Measurements from ENCODE around the gene CRTC1. TPM values are rescaled to one million over a fixed set of nuclear protein-coding genes. Genes with fewer than 3 reads are reported as not detected.

The CRTC1 gene
- 10 to 100 TPM in 8 of 12 donors, 1 to 10 TPM in 3, not detected in 1; 9.8 to 29.3 (median 11.7) TPM for polyA plus RNA-seq (ENCODE audit: insufficient read length in 12 of 12)
- long read RNA-seq, donor 1, partial matches to known transcripts: 12 of 12 reads
- long read RNA-seq, donor 1, other reads (novel, unspliced or antisense): 0 of 12 reads
- long read RNA-seq, donor 2, partial matches to known transcripts: 0 of 2 reads
- long read RNA-seq, donor 2, other reads (novel, unspliced or antisense): 0 of 2 reads
- long read RNA-seq, donor 3: 0 reads
- long read RNA-seq, donor 4: 0 reads
- long read RNA-seq, donor 5, partial matches to known transcripts: 6 of 9 reads
- long read RNA-seq, donor 5, other reads (novel, unspliced or antisense): 0 of 9 reads
- long read RNA-seq, donor 6: 0 reads
- long read RNA-seq, donor 7: 0 reads
- long read RNA-seq, donor 8, partial matches to known transcripts: 0 of 1 reads
- long read RNA-seq, donor 8, other reads (novel, unspliced or antisense): 0 of 1 reads
- long read RNA-seq, donor 9: 0 reads
- long read RNA-seq, donor 10, partial matches to known transcripts: 0 of 1 reads
- long read RNA-seq, donor 10, other reads (novel, unspliced or antisense): 0 of 1 reads
- long read RNA-seq, donor 11, partial matches to known transcripts: 5 of 6 reads
- long read RNA-seq, donor 11, other reads (novel, unspliced or antisense): 0 of 6 reads

GRCh38 chr19:18683109-18683957 lies at the start of gene CRTC1:
Gene CRTC1 (plus strand): TSS chr19:18683680. CDS start chr19:18683703, 23 bp downstream.
- peak; percentile 89 for DNase-seq

GRCh38 chr19:18634612-18635297 lies 48.7 kb upstream of the CRTC1 start:
- DNase-seq: no peak

- no peak for DNase-seq
Observed at GRCh38 chr19:18635831-18636182, 47.7 kb upstream of the CRTC1 start.

- peak; percentile 89 for DNase-seq
Observed at GRCh38 chr19:18636183-18636968, 47.1 kb upstream of the CRTC1 start.

- DNase-seq: no peak
Observed at GRCh38 chr19:18636969-18637629, 46.4 kb upstream of the CRTC1 start, which contains the start of gene KLHL26. Gene KLHL26 (plus strand): TSS chr19:18637028. CDS start chr19:18637055, 27 bp downstream.

GRCh38 chr19:18637673-18638630 lies 45.5 kb upstream of the CRTC1 start:
- DNase-seq: no peak

- no peak for DNase-seq
Observed at GRCh38 chr19:18639706-18640243, 43.7 kb upstream of the CRTC1 start.

- no peak for DNase-seq
Observed at GRCh38 chr19:18644196-18645034, 39.1 kb upstream of the CRTC1 start.

- DNase-seq: no peak
Observed at GRCh38 chr19:18645035-18645511, 38.4 kb upstream of the CRTC1 start.

- DNase-seq: no peak
Observed at GRCh38 chr19:18646535-18647370, 36.7 kb upstream of the CRTC1 start.

- DNase-seq: no peak
Observed at GRCh38 chr19:18647371-18647767, 36.1 kb upstream of the CRTC1 start.

GRCh38 chr19:18647807-18648206 lies 35.7 kb upstream of the CRTC1 start:
- DNase-seq: no peak

- DNase-seq: no peak
Observed at GRCh38 chr19:18648973-18649315, 34.5 kb upstream of the CRTC1 start.

GRCh38 chr19:18649371-18650020 lies 34.0 kb upstream of the CRTC1 start:
- peak; percentile 79 for DNase-seq

- no peak for DNase-seq
Observed at GRCh38 chr19:18650021-18650390, 33.5 kb upstream of the CRTC1 start.

GRCh38 chr19:18650468-18651041 lies 32.9 kb upstream of the CRTC1 start:
- DNase-seq: peak; percentile 74

All from muscle of arm (tissue), 14 donors.